Epidermal melanocyte (primary cell): ENCODE data around the gene CSAD.
"Not testable (repeated sequence)": the region's sequence is repeated elsewhere in the genome, so short reads cannot be mapped to it uniquely, and the experiment has no call there.

Source experiments
- DNase-seq: peaks from one replicate; pipeline ENCODE4 v3.0.0; 2011; ENCODE audit warnings: low spot score; ENCODE audit not compliant: insufficient read length

CSAD gene

DNA sequence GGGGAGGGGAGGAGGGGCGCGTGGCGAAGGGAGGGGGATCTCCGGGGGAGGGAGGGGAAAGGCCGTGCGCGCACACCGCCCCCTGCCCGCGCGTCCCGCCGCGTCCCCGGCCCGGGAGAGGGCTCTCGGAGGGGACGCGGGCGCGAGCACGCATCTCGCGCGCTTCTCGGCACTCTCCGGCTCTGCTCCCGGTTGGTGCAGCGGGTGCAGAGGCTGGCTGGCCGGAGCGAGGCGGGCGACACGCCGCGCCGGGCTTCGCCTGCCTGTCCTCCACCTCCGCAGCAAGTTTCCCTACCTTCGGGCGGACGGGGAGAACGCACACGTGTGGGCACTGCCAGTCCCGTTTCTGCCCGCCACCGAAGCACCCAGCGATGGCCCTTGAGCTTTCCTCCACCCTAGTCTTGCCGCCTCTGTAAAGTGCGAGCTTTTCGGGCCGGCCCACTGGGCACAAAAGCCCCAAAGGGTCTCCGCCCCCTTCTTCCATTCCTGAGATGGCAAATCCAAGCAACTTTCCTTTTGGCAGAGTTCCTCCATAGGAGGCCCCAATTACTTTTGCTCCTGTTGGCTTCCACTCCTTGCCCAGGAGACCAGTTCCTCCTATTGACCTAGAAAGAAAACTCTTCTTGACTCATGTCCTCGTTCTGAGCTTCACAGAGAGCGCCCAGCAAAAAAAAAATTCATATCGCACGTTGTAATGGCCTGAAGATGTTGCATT, 363 bp upstream of the CSAD start:
- peak; percentile 54 for DNase-seq

DNA sequence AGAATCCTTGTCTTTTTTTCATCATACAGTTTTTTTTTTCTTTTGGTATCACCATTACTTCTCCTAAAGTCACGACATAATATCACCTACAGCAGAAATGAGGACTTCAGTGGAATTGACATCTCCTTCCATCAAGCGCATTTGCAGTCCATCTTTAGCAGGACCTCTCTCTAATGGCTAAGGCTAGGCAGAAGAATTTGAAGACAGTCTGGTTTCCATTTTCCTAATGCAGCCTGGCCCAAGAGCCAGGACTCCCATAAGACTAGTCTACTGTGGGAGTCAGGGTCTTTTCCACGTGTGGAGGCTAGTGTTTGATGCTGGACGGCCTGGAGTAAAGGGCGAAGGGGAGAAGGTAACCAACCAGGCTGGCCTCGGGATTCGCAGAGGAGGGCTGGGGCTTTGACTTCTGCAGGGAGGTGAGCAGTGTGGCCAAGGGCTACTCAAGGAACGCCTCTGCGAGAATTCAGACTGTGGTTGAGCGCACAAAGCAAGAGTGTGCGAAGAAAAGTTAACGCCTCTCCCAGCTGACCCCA, 972 bp downstream of the CSAD start:
- no peak for DNase-seq

DNA sequence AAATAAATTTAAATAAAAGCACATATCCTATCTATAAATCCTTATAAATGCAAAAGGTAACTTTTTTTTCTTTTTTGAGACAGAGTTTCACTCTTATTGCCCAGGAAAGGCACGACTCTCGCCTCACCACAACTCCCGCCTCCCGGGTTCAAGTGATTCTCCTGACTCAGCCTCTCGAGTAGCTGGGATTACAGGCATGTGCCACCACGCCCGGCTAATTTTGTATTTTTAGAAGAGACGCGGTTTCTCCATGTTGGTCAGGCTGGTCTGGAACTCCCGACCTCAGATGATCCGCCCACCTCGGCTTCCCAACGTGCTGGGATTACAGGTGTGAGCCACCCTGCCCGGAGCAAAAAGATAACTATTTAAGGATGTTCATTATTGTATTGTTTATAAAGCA, 1.9 kb downstream of the CSAD start:
- not testable (repeated sequence) for DNase-seq

DNA sequence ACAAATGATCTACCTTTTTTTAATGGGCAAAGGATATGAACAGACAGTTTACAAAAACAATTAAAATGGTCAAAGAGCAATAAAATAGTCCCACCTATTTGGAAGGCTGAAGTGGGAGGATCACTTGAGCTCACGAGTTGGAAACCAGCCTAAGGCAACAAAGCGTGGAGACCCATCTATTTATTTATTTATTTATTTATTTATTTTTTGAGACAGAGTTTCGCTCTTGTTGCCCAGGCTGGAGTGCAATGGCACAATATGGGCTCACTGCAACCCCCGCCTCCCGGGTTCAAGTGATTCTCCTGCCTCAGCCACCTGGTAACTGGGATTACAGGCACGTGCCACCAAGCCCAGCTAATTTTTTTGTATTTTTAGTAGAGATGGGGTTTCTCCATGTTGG, 3.3 kb downstream of the CSAD start:
- not testable (repeated sequence) for DNase-seq

DNA sequence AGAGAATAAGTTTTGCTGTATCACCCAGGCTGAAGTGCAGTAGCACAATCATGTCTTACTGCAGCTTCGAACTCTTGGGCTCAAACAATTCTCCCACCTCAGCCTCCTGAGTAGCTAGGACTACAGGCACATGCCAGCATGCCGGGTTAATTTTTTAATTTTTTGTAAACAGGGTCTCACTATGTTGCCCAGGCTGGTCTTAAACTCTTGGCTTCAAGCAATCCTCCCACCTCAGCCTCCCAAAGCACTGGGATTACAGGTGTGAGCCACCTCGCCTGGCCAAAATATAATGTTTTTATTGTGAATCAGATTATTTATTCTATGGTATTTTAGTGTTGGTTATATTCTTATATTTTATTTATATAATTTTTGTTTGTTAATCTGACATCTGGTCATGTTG, 4.0 kb downstream of the CSAD start:
- no peak for DNase-seq

DNA sequence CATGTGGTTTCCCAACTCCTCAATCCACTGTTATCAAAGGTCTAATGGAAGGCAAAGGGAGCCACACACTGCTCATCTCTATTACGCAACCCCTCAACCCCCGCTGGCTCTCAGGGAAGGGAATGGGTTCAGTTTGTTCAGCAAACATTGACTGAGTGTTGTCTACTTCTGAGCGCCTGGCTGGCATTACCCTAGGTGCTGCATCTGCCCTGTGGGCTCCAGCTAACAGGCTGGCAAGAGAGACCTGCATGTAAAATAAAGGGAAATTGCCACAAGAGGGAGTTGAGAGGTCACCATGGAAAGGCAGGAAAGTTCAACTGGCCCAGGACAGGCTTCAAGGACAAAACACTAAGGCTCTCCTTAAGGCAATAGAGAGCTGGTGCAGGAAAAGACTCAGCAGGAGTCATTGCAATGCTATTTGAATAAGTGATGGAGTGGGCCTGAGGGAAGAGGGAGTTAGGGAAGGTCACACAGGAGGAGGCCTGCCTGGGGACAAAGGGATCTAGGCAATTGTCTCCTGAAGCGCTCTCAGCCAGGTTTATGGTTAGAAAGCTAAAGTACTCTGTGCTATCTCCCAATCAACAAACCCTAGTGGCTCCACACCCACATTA, 5.7 kb downstream of the CSAD start:
- DNase-seq = no peak

DNA sequence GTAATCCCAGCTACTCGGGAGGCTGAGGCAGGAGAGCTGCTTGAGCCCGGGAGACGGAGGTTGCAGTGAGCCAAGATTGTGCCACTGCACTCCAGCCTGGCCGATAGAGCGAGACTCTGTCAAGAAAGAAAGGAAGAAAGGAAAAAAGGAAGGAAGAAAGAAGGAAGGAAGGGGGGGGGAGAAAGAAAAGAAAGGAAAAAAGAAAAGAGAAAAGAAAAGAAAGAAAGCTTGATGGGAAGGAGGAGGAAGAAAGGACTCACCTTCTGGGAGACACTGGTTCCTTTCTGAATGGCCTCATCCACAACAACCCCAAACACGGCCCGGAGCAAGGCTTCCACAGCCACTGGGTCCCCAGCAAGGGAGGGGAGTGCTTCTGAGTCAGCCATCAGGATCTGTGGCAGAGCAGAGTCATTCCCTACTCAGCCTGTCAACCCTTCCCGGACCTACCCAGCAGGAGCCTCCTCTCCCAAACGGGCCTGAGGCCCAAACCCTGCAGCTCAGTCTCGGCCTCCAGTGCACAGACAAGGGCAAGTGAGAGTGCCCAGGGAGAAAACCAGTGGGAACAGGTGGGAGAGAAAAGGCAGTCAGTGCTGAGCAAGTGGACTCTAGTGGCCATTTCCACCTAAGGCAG, 7.5 kb downstream of the CSAD start:
- no peak for DNase-seq

- no peak for DNase-seq
Observed at GRCh38 chr12:53172352-53172751, 8.4 kb downstream of the CSAD start.

DNA sequence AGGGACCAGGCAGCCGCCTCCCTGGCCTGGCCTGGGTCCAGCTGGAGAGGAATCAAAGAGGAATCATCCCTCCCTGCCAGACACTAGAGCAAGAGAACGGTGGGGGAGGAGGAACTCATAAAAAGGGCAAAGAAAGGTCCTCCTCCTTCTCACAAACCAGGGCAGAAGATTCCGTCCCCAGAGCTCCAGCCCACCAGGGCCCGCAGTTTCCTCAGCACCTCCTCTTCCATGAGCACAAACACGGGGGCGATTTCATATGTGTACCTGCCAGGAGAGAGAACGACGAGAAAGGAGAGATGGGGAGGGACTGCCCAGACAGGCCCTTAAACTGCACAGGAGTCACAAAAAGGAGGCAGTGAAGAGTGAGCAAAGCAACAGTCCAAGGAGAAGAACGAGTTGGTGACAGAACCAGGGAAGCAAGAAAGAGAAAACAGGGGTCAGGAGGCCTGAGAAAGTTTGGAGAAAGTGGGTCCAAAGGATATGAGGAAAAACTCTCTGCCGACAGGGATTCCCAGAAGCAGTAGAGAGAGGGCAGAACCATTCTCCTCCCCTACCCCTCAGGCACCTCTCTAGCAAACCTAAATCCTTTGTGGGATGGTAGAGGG, 8.9 kb downstream of the CSAD start:
- DNase-seq = no peak

DNA sequence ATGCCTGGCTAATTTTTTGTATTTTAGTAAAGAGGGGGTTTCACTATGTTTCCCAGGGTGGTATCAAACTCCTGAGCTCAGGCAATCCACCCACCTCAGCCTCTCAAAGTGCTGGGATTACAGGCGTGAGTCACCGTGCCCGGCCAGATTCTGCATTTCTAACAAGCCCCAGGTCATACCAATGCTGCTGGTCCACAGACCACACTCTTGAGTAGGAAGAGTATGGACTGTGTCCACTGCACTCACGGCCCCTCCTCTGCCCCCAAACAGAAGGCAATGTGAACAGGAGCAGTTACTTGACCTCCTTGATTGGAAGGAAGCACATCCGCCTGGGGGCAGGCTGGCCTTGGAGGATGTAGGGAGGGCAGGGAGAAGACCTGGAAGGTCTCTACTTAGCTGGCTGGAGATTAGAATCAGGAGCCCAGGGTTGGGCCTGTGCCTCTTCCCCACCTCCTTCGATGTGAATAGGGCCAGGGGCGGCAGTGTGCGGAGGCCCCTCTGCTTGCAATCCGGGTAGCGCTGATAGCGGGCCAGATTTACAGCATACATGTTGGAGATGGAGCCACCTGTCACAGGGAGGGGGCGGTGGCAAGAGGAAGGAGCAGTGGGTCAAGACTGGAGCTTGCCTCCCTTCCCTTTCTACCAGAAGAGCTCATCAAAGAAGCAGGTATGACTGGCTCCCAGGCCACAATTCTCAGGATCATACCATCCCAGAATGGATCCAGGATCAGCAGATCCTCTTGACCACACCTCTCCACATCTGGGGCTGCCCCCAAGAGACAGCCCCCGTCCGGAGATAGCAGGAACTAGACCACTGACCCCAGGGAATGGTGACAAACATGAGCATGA, 9.6 kb downstream of the CSAD start:
- no peak for DNase-seq

DNA sequence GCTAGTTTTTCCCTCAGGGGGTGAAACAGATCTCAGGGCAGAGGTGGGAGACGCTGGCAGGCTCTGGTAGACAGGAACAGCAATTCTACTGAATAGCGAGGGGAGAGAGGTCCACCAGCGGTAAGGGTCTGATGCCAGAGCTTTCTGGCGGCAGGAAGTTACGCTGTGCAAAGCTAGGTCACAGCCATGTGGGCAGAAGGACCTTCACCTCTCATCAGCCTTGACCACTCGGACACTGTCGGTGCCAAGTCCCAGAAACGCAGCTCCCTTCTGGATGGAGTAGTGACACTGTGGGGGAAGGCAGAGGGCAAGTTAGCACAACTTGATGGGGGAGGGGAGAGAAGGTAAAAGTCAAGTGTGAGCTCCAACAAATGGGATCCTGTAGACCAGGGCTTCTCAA, 10.5 kb downstream of the CSAD start:
- DNase-seq = no peak

GRCh38 chr12:53169644-53170043, 11.1 kb downstream of the CSAD start:
- no peak for DNase-seq

DNA sequence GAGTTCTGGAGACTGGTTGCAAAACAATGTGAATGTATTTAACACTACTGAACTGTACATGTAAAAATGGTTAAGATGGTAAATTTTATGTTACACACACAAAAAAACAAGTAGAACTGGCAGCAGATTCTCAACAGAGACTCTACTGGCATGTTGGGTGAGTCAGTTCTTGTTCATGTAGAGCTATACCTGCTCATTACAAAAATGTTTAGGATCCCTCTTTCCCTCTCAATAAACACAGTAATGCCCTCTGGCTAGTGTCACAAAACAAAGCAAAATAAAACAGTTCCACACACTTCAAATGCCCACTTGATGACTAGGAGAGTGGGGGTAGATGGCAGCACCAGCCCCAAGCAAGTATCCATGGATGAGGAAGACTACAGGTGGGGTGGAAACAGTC, 13.9 kb downstream of the CSAD start:
- no peak for DNase-seq

DNA sequence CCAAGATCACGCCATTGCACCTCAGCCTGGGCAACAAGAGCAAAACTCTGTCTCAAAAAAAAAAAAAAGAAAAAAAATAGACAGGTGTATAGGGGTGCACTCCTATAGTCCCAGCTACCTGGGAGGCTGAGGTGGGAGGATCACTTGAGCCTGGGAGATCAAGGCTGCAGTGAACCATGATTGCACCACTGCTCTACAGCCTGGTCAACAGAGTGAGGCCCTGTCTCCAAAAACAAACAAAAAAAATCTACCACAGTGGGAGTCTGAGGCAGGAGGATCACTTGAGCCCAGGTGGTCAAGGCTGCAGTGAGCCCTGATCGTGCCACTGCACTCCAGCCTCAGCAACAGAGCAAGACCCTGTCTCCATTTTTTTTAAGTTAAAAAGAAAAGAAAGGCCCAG, 17.7 kb downstream of the CSAD start:
- DNase-seq = not testable (repeated sequence)

- no peak for DNase-seq
Observed at GRCh38 chr12:53161119-53161911, 19.4 kb downstream of the CSAD start.

GRCh38 chr12:53160673-53161072, 20.1 kb downstream of the CSAD start:
- no peak for DNase-seq

DNA sequence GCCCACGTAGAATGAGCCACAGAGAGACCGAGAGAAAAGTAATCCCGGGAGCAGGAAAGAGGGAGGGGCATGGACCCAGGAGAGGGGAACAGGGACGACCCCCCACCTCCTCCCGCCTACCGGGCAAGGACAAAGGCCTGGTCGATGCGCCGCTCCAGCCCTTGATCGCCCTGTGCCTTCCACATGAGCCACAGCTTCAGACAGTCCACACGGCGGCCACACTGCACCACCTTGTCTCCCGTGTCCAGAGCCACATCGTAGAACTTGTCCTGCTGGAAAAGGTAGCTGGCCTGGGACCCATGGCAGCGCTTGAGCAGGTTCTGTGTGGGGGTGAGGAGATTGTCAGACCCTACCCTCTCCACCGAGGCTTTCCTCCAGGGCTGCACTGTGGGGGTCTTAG, 20.7 kb downstream of the CSAD start:
- no peak for DNase-seq

DNA sequence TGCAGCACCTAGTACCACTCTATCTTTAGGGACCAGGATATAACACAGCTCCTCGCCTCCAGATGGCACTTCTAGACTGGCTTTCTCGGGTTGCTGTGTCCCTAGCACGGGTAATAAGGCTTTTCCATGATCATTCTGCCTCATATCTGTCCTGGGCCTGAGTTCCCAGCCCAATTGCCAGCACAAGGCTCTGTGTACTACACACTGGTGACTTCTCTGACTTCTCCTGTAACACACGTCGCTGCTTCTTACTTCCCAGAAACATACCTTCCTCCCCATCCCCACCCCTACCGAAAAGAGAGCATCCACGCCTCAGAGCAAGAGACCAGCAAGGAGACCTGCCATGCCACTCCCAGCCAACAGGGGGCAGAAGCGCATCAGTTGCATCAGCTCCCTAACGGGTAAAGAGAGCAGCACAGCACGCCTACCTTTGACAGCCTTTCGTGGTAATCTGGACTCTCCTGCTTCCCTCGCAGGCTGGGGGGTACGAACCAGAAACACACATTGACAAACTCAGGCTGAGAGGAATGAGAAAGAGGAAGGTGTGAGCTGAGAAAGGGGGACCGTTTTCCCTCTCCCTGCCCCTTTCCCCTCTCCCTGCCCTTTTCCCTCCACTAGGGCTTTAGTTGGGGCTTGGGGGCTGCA, 21.4 kb downstream of the CSAD start:
- DNase-seq = peak; percentile 87

DNA sequence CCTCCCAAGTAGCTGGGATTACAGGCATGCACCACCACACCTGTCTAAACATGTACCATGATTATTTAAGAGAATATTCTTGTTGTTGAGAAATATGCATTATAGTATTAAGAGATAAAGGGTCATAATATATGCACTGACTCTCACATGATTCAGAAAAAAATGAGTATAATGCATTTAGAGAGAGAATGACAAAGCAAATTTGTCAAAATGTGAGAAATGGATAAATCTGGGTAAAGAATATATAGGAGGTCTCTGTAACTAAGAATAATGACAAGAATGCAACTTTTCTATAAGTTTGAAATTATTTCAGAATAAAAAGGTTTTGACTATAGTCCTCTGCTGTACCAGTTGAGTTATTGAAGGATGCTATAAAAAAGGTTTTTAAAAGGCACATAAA, 28.3 kb downstream of the CSAD start:
- DNase-seq = no peak

- no peak for DNase-seq
Observed at GRCh38 chr12:53151039-53151438, 29.7 kb downstream of the CSAD start.
